ENCODE data around the gene FAM50A.
"Not testable (repeated sequence)": the region's sequence is repeated elsewhere in the genome, so short reads cannot be mapped to it uniquely, and the experiment has no call there.

The FAM50A gene

GRCh38 chrX:154485150-154486051 lies 41.5 kb downstream of the FAM50A start:
- DNase-seq (ENCODE audit: low spot score) = no peak

GRCh38 chrX:154486052-154486395 lies 42.1 kb downstream of the FAM50A start:
- no peak for DNase-seq (ENCODE audit: low spot score)

DNA sequence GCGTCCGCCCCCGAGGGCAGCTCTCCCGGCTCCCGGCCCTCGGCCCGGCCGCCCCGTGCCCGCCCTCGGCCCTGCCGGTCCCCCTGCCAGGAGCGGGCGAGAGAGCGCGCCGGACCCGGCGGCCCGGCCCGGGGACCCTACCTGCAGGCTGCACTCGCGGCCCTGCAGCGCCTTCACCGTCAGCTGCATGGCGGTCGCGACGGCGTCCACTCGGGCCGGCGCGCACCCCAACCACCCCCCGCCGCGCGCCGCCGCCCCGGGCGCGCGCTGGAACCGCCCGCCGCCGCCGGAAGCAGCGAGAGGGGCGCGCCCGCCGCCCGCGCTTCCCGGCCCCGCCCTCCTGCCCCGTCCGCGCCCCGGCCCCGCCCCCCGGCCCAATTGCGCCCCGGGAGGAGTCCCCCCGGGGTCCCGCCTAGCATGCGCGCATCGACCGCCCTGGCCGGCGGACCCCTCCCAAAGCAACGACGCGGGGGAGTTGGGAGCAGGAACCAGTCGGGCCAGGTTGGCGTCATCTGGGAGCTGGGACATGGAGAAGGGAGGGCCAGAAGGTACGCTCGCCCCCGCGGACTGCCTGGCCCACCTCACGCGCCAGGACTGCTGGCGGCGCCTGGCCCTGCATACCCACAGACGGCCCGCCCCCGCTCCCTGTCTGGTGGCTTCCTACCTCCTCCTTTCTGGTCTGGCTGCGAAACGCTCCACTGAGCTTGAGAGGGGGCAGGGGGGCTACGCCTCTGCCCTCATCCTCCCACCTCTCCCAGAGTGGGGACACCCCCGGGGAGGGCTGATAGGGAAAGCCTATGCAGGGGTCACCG lies 42.7 kb downstream of the FAM50A start, which contains the start of gene UBL4A:
Gene UBL4A, minus strand, starts transcription at position 220 of the 812 bp plus-strand sequence. Its CDS starts 31 bp downstream, at position 189.
- no peak for DNase-seq (ENCODE audit: low spot score)

DNA sequence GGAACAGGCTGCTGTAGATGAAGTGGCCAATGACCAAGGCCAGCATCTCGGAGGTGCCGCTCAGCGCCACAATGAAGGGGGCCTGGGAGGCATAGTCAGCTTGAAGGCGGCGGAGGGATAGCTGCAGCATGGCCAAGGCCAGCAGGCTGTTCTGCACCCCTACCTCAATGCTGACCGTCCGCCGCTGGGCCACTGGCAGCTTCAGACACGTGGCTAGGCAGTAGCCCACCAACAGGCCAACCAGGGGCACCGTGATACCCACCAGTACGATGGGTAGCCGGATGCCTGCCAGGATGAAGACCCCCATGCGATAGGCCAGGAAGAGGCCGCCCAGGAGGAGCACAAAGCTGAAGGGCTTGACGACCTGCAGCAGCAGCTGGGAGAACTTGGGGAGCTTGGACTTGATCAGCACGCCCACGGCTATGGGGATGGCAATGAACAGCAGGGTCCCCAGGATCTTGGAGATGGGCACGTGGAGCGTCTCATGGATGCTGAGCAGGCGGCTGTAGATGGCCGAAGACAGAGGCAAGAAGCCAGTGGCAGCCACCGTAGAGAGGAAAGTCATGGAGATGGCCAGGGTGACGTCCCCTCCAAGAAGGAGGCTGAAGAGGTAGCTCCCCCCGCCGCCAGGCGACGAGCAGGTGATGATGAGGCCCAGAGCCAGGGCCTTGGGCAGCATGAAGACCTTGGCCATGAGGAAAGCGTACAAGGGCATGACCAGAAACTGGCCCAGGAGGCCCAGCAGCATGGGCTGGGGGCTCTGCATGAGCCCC lies 43.8 kb downstream of the FAM50A start:
- DNase-seq (ENCODE audit: low spot score) = no peak

- DNase-seq (ENCODE audit: low spot score) = no peak
These were observed 44.6 kb downstream of the FAM50A start for GRCh38 chrX:154488336-154489075.

DNA sequence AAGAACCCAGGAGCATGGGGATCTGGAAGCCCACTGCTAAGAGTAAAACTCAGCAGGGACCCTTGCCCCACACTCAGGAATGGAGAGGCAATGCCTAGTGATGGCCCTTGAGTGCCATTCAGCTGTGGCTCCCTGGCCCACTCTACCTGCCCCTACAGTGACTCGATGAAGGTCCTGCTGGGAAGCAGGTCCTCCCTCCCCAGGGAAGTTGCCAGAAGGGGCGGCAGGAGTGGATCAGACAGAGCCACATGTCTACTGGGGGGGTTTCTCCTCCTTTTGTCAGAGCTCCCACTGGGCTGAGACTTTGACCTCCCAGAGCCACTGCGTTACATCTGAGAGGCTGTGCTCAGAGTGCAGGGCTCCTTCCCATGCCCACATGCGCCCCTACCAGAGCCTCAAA lies 45.2 kb downstream of the FAM50A start:
- DNase-seq (ENCODE audit: low spot score) = no peak

DNA sequence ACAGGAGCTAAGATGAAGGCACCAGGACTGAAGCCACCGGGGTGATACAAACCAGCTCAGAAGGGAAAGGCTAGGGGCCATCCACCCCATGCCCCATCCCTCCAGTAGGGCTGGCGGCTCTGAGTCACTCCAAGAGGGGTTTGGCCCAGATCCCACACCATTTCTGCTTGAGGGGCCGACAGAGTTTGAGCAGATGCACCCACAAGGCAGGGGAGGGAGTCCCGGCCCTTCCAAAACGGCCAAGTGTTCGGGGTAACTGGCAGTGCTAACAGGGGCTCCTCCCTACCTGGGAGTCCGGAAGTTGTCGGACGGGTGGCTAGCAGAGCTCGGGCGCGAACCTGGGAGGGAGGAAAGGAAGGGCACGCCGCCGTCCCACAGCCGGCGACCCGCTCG lies 46.1 kb downstream of the FAM50A start:
- no peak for DNase-seq (ENCODE audit: low spot score)

GRCh38 chrX:154490414-154491083 lies 46.6 kb downstream of the FAM50A start, which contains the start of gene SLC10A3:
Gene SLC10A3 (minus strand): TSS chrX:154490629. CDS start chrX:154488940, 1,689 bp downstream.
- DNase-seq (ENCODE audit: low spot score) = peak; percentile 85

- DNase-seq (ENCODE audit: low spot score) = no peak
These were observed 50.8 kb downstream of the FAM50A start for GRCh38 chrX:154494715-154495114.

DNA sequence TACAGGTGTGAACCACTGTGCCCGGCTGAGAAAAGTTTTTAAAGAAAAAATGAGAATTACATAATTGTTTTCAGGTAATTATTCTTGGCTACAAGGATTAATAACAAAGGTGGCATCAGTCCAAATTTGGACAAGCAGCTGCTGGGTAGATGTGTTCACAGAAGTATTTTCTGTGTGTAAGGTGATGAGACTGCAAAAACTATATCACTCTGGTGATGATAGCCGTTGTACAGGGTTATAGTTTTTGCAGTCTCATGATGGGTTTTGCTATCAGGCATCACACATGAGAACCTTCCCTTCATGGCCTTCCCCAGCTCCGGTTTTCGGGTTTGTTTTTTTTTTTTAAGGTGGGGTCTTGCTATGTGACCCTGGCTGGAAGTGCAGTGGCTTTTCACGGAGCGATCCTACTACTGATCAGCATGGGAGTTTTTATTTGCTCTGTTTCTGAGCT lies 51.6 kb downstream of the FAM50A start:
- no peak for DNase-seq (ENCODE audit: low spot score)

DNA sequence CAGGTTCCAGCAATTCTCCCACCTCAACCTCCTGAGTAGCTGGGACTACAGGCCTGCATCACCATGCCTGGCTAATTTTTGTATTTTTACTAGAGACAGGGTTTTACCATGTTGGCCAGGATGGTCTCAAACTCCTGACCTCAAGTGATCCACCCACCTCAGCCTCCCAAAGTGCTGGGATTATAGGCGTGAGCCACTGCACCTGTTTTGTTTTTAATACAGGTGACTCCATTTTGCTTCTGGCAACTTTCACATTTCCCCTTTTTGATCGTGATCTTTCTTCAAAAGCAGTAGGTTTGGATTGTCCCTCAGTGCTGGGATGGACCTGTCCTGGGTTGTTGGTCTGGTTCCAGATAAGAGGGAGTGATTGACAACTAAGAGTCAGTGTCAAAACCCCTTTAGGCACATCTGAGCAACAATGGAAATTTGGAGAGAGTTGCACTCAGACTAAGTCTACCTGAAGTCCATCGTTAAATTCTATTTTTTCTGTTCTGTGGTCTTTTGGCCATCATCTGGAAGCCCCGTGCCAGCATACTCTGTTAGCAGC lies 52.7 kb downstream of the FAM50A start:
- DNase-seq (ENCODE audit: low spot score) = not testable (repeated sequence)

All from kidney capillary endothelial cell (primary cell).